Activated T-helper 9 cell treated with anti-CD3 and anti-CD28 coated beads, Interleukin-2, amount 50 U/mL, for 16 hours (primary cell): Measurements from ENCODE around the gene PROSER2.

Experiments
- DNase-seq: peaks from one replicate; pipeline ENCODE4 v3.0.0-alpha.2; 2020; ENCODE audit warnings: low read depth

PROSER2 gene, protein sequence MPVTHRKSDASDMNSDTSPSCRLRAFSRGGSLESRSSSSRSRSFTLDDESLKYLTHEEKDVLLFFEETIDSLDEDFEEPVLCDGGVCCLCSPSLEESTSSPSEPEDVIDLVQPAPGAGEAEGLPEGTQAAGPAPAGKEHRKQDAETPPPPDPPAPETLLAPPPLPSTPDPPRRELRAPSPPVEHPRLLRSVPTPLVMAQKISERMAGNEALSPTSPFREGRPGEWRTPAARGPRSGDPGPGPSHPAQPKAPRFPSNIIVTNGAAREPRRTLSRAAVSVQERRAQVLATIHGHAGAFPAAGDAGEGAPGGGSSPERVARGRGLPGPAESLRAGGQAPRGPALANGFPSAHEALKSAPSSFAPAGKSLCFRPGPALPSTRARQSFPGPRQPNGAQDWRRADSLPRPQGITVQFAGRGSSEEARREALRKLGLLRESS

DNA sequence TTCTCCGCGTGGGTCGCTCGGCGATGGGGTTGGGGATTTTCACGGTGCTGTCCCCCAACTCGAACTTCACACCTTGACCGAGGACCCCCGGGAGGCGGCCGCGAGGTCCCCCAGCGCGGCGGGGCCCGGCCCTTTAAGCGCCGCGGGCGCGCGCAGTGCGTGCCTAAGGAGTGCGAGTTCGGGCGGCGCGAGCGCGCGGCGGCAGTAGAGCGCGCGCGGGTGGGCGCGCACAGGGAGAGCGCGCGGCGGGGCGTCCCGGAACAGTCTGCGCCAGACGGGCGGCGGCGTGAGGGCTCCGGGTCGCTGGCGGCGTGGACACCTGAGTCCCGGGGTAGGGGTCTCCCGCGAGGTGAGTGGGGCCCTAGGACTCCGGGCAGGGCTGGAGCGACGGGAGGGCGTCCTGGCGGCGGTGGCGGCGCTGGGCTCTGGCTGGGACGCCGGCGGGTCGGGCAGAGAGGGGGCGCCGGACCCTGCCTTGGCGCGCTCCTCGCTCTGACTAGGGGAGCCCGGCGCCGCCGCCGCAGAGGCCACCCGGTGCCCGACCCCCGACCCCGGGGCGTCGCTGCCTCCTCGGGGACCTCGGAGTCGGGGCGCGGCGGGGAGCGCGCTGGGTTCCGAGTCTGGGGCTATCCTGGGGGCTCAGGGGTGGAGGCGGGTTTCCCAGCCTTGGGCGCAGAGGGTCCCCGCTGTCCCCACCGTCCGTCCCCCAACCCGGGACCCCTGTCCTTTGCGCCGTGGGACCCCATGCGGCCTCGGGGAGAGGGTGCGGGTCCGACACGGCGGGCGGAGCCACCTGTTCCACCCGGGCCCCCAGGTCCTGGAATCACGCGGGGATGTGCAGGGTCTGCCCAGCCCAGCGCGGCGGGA lies at the start of gene PROSER2:
Gene PROSER2 (plus strand): TSS at position 235 of the 867 bp plus-strand sequence. CDS start 28,722 bp downstream, outside the sequence.
- no peak for DNase-seq

- DNase-seq, result no peak
Observed at GRCh38 chr10:11773761-11774441, 49.3 kb upstream of the PROSER2 start.

- DNase-seq, result no peak
Observed at GRCh38 chr10:11775412-11775811, 47.7 kb upstream of the PROSER2 start.

DNA sequence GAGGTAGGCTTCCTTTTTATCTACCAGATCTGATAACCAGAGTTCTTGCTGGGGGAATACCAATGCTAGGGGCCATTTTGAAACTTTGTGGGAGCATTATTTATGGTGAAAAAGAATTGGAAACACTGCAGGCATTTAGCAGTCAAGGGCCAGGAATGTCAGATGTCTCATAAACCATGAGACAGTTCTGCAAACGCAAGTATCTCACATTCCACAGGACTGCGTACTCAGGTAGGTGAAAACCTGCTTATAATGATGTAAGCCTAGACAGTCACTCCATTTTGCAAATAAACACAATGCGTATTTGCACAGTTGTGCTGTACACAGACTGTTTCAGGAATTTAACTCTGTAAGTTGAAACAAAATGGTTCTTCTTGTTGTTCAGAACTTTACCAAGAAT lies 47.1 kb upstream of the PROSER2 start:
- DNase-seq, result no peak

- no peak for DNase-seq
Observed at GRCh38 chr10:11781114-11781513, 42.0 kb upstream of the PROSER2 start.

DNA sequence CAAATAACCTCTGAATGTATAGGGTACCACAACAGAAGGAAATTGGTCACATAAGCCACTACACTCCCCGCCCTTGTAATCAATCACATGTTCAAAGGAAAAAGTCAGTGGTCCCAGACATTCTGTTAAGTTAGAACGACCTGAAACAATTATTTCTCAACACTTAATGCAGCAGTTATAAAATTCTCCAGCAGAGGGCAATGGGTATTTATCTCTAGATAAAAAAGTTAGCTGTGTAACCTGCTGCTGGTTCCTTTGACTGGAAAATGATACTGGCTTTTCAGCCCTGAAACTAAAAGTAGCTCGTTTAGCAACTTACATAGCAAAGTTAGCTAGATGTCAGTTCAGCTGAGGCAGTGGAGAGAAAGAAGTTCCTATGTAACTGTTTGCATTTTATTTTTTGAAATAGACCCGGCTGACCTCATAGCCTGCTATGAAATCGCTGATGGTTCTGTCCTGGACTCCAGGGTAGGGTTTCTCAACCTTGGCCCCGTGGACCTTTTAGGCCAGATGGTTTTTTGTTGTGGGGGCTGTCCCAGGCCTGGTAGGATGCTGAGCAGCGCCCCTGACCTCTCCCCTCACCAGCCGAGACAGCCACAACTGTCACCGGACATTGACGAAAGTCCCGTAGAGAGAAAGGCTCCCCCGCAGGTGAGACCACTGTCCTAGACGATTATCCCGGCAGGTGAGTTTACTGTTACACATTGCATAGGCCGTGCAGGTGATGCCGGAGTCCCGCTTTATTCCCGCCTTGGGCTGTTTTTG lies 40.2 kb upstream of the PROSER2 start:
- DNase-seq, result no peak

- no peak for DNase-seq
Observed at GRCh38 chr10:11783558-11783865, 39.6 kb upstream of the PROSER2 start.

DNA sequence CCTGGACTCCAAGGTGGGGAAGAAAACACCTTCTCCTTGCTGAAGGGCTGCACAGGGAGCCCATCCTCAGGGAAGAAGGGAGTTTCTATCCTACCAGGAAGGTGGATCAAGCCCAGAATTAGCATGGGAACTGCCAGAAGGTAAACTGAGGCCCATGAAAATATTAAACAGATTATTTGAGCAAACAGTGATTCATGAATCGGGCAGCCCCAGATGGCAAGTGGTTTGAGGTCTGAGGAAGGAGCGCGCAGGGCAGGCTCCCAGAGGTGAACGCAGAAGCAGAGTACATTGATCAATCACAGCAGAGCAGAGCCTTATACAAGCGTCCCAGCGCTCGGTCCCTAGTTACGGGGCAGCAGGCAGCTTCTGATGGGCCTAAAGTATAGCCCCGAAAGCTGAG lies 35.8 kb upstream of the PROSER2 start:
- DNase-seq, result no peak

DNA sequence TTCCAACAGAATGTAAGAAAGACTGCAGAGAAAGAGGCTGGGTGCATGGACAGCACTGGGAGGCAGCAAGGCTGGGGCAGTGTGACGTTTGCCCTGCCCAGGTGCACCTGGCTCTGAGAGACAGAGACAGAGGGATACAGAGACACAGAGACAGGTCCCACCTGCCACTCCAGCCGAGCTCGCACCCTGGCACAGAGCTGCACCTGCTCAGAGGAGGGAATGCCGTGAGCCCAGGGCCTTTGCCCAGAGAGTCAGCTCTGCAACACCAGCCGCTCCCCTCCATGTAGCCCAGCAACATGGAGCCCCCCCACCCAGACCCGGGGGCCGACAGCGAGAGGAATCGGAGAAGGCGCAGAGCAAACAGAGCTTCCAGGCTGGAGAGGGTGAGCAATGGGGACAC lies 35.3 kb upstream of the PROSER2 start:
- DNase-seq, result no peak

- DNase-seq, result no peak
Observed at GRCh38 chr10:11789306-11789705, 33.9 kb upstream of the PROSER2 start.

DNA sequence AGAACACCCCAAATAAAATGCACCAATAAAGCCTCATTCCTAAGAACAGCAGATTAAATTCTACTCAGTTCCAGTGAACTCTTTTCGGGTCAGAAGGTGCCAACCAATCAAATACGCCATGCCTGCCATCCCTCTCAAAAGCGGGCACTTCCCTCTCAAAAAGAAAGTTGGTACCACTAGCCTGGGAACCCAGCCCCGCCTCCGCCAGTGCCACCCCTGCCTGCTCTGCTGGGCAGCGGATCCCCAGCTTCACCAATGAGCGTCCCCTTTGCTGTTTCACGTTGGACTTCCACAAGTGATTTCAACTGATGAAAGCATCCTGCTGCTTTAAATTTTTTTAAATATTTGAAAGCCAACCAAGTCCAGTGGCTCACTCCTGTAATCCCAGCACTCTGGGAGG lies 33.2 kb upstream of the PROSER2 start:
- DNase-seq, result no peak

DNA sequence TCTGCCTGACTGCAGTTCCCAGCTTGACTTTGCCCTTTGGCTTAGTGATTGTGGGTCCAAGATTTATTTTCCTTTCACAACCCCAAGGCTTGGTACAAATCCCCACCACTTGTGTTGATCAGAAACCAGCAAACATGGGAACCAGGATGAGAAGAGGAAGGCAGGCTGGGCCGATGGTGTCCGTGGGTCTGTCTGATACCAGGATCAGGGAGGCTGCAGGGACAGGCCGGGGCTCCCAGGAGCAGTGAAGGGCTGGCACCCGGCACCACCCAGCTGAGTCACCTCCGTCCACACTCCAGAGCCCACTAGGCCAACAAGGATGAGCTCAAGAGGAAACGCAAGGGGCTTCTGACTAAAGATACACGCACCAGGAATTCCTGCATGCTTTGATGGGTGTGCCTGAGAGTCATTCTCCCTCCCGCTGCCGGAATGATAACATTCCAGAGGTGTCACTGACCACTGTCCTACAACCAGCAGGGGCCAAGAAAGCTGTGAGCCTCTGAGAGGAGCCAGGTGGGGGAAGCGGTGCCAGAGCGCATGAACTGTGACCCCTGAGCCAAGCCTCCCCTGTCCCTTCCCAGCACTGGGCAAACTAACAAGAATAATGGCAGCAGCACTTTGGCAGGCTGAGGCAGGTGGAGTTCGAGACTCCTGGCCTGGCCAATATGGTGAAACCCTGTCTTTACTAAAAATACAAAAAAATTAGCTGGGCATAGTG lies 29.2 kb upstream of the PROSER2 start:
- DNase-seq, result no peak

GRCh38 chr10:11794566-11794965 lies 28.6 kb upstream of the PROSER2 start:
- no peak for DNase-seq

- no peak for DNase-seq
Observed at GRCh38 chr10:11795101-11795920, 27.8 kb upstream of the PROSER2 start.

GRCh38 chr10:11796474-11796873 lies 26.7 kb upstream of the PROSER2 start:
- no peak for DNase-seq

DNA sequence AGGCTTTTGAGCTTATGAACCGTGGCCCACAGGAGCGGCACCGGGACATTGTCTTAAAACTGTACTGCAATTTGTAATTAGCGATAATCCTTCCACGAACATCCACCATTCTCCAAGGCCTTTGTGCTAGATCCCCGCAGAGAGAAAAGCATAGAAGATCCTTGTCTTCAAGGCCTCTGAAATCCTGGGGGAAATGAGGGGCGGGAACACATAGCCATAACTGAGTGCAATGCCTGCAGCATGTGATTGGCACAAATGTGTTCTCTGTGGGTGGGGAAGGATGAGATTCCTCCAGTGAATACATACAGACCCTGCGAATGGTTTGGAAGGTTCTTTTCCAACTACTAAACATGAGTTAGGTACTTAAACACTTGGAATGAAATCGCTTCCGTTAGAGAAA lies 25.9 kb upstream of the PROSER2 start:
- no peak for DNase-seq

GRCh38 chr10:11797847-11798633 lies 25.1 kb upstream of the PROSER2 start:
- DNase-seq, result no peak

DNA sequence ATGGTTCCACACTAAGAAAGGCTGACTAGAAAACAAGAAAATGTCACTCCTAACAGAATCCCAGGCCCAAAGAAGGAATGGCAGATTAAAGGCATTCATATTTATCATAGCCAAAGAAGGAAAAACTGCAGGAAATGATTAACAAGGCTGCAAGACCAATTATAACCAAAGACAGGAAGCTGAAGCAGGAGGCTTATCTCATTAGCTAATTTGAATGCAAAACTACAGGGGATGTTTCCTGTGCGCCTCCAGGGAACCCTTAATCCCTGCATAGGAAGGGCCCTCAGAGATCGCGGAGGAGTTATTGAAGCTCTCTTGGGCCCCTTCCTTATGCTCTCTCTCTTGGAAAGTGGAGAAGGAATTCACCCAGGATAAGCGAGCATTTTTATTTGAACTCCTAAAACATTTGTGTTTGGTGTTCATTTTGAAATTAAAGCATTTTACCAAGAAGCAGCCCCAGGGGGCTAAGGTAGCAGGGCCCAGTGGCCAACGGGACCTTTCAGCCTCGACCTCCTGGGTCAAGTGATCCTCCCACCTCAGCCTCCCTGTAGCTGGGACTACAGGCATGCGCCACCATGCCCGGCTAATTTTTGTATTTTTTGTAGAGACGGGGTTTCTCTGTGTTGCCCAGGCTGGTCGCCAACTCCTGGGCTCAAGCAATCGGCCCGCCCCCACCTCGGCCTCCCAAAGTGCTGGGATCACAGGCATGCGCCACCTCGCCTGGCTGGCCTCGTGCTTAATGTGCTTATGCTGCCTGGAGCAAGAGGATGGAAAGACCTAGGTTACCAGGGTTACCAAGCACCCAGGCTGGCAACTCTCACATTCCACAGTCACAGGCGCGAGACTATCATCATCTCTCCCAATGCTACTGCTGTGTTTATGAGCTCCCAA lies 24.1 kb upstream of the PROSER2 start:
- no peak for DNase-seq

- DNase-seq, result no peak
Observed at GRCh38 chr10:11799736-11800080, 23.4 kb upstream of the PROSER2 start.
